ENCODE measurements around the gene TNFAIP8L3. TPM values are rescaled to one million over a fixed set of nuclear protein-coding genes. Genes with fewer than 3 reads are reported as not detected.

The TNFAIP8L3 gene
- total and polyA plus RNA-seq, 9 of the 15 experiments (the other 6 are each of a cell fraction or from before 2014, with no cell fraction given), result 0.13 TPM; not detected in 8

- no peak for FAIRE-seq
- H3K9ac ChIP-seq (ENCODE audit: insufficient read depth in 1 of 2, low read depth in 2 of 2, low read length in 2 of 2), result no peak overlapping the region
- BruUV-seq (replicated peaks), result no TSS peak
Observed at GRCh38 chr15:51111061-51111460, 16.4 kb upstream of the TNFAIP8L3 start.

More at GRCh38 chr15:51111061-51111460, 16.4 kb upstream of the TNFAIP8L3 start:
- DNase-seq (ENCODE audit: extremely low read depth in 1 of 4, low spot score in 3 of 4) (no peak), ATAC-seq (no peak)
- Histone ChIP-seq H3K36me3 (ENCODE audit: control insufficient read depth, insufficient read depth, low read length) (no peaks in the 10 kb centered on the region), H3K4me1 (replicated peaks in 1 of 2; ENCODE audit: control insufficient read depth in 2 of 2, insufficient read depth in 2 of 2, low read length in 2 of 2) (no peaks in the 10 kb centered on the region), H4K20me1 (replicated peaks; ENCODE audit: control insufficient read depth, insufficient read depth, low read length) (peaks cover 11% of the 10 kb centered on the region), H3K27me3 (ENCODE audit: control insufficient read depth in 2 of 2, insufficient read depth in 2 of 2, low read length in 2 of 2) (peaks cover 4 to 36% of the 10 kb centered on the region in 2 experiments; a peak in 4 of 5 replicates), H3K9me1 (ENCODE audit: control insufficient read depth, insufficient read depth, low read length) (peaks cover 3% of the 10 kb centered on the region), H3K79me2 (ENCODE audit: control insufficient read depth, insufficient read depth, low read length) (no peaks in the 10 kb centered on the region), H3K9me3 (replicated peaks; ENCODE audit: control insufficient read depth, insufficient read depth, low read depth, low read length) (no peaks in the 10 kb centered on the region), H3K27ac (ENCODE audit: extremely low read depth, low read depth, low read length) (no peak overlapping the region), H3K4me2 (ENCODE audit: insufficient read depth, low read length) (no peak overlapping the region), H2AFZ (ENCODE audit: low read depth, low read length) (no peak overlapping the region), H3K4me3 (no peak overlapping the region)
- in situ Hi-C loops (cut with MboI), result no loop called here
- TF ChIP-seq ZMIZ1 (IDR thresholded peaks at IDR 0.05; ENCODE audit: low read depth in 2 of 2, low read length in 2 of 2), result no peak
- no peak for TF ChIP-seq ZBTB33 (CRISPR knock-in tag; IDR thresholded peaks at IDR 0.05)
- TF ChIP-seq EWSR1 (IDR thresholded peaks at IDR 0.05; ENCODE audit: borderline replicate concordance, low read depth, partially characterized antibody), result no peak
- TF ChIP-seq BCLAF1 (IDR thresholded peaks at IDR 0.05; ENCODE audit: borderline replicate concordance in 1 of 2, control insufficient read depth in 1 of 2, low read depth in 2 of 2, low read length in 1 of 2), result no peak
- no peak for TF ChIP-seq RBBP5 (IDR thresholded peaks at IDR 0.05; ENCODE audit: borderline replicate concordance, insufficient read depth, low read length, poor library complexity, severe bottlenecking)
- no peak for TF ChIP-seq EHMT2 (IDR thresholded peaks at IDR 0.05)
- TF ChIP-seq HDAC3 (IDR thresholded peaks at IDR 0.05; ENCODE audit: borderline replicate concordance, partially characterized antibody), result no peak
- TF ChIP-seq NCOA6 (IDR thresholded peaks at IDR 0.05), result no peak
- TF ChIP-seq SRSF9 (IDR thresholded peaks at IDR 0.05; ENCODE audit: borderline replicate concordance, low read depth, low read length), result no peak
- WGBS (ENCODE audit: insufficient coverage, low coverage, missing lambda C conversion rate), result 4% methylated on average over 2 of the region's 2 CpGs
- intact Hi-C loops (cut with micrococcal nuclease), result no loop called here
- POLR2A ChIA-PET, result interaction anchor here (0.6 to 1.8 kb wide), 4 partner anchors 9 to 605 kb away, joined by 3 to 9 read pairs (median 5); no protein-coding TSS in a partner anchor
- CTCF ChIA-PET (ENCODE audit: low intra/inter-chr PET ratio), result no interaction called here

Measured in K562 (cell line).